Neural progenitor cell (in vitro differentiated cells): ENCODE results near the gene SPOP. TPM values are rescaled to one million over a fixed set of nuclear protein-coding genes. Genes with fewer than 3 reads are reported as not detected.

Source experiments
- DNase-seq: peaks from one replicate; pipeline ENCODE4 v3.0.0-alpha.2; 2016; ENCODE audit warnings: low spot score
- H2AFZ ChIP-seq: fragments of 200-600 bp; sonication (generic); replicated peaks from 2 replicates; pipeline ENCODE4 v1.6.1; 2016; ENCODE audit warnings: antibody characterized with exemption
- H3F3A ChIP-seq: fragments of 200-600 bp; sonication (generic); 2 replicates; pipeline ENCODE4 v1.6.1; 2016; ENCODE audit warnings: antibody characterized with exemption, low read depth
- H3K27ac ChIP-seq: fragments of 200-600 bp; sonication (generic); 2 replicates; pipeline ENCODE4 v1.5.1; 2016; ENCODE audit warnings: mild to moderate bottlenecking
- H3K27me3 ChIP-seq: fragments of 200-600 bp; sonication (generic); 2 replicates; pipeline ENCODE4 v1.6.1; 2016; ENCODE audit warnings: mild to moderate bottlenecking, moderate library complexity
- H3K36me3 ChIP-seq: fragments of 200-600 bp; sonication (generic); 2 replicates; pipeline ENCODE4 v1.5.1; 2016
- H3K4me1 ChIP-seq: fragments of 200-600 bp; sonication (generic); 2 replicates; pipeline ENCODE4 v1.6.1; 2016; ENCODE audit warnings: mixed run types
- H3K4me2 ChIP-seq: fragments of 200-600 bp; sonication (generic); 2 replicates; pipeline ENCODE4 v1.6.1; 2016
- H3K4me3 ChIP-seq: fragments of 200-600 bp; sonication (generic); 2 replicates; pipeline ENCODE4 v1.5.1; 2016
- H3K79me2 ChIP-seq: fragments of 200-600 bp; sonication (generic); 2 replicates; pipeline ENCODE4 v1.6.1; 2016; ENCODE audit warnings: low read depth
- H3K9ac ChIP-seq: fragments of 200-600 bp; sonication (generic); 2 replicates; pipeline ENCODE4 v1.6.1; 2016
- H3K9me3 ChIP-seq: fragments of 200-600 bp; sonication (generic); 2 replicates; pipeline ENCODE4 v1.5.1; 2016; ENCODE audit warnings: low read depth
- H4K20me1 ChIP-seq: fragments of 200-600 bp; sonication (generic); 2 replicates; pipeline ENCODE4 v1.6.1; 2016; ENCODE audit warnings: low read depth
- H3K27ac Mint-ChIP-seq: 3 replicates; pipeline ENCODE4 v1.8.0; 2021; ENCODE audit warnings: mixed read lengths
- H3K27me3 Mint-ChIP-seq: 2 replicates; pipeline ENCODE4 v1.8.0; 2022; ENCODE audit warnings: low read depth, mild to moderate bottlenecking, inconsistent platforms, moderate library complexity, mixed read lengths; ENCODE audit not compliant: insufficient read depth
- H3K36me3 Mint-ChIP-seq: 3 replicates; pipeline ENCODE4 v1.8.0; 2021; ENCODE audit warnings: mixed read lengths
- H3K4me1 Mint-ChIP-seq: 3 replicates; pipeline ENCODE4 v1.8.0; 2021; ENCODE audit warnings: mixed read lengths
- H3K4me3 Mint-ChIP-seq: 3 replicates; pipeline ENCODE4 v1.8.0; 2021; ENCODE audit warnings: mild to moderate bottlenecking, moderate library complexity, mixed read lengths
- H3K9me3 Mint-ChIP-seq: 3 replicates; pipeline ENCODE4 v1.8.0; 2020; ENCODE audit warnings: mixed read lengths
- CTCF ChIP-seq: fragments of 200-600 bp; sonication (generic); IDR thresholded peaks from 2 replicates; pipeline ENCODE4 v1.5.1; 2017; ENCODE audit warnings: antibody characterized with exemption, mild to moderate bottlenecking
- EZH2 ChIP-seq: fragments of 200-600 bp; sonication (generic); IDR thresholded peaks from 2 replicates; pipeline ENCODE4 v1.6.1; 2017; ENCODE audit warnings: antibody characterized with exemption, mild to moderate bottlenecking, moderate library complexity
- EZH2phosphoT487 ChIP-seq: fragments of 200-600 bp; sonication (generic); IDR thresholded peaks from 2 replicates; pipeline ENCODE4 v1.6.1; 2017; ENCODE audit warnings: antibody characterized with exemption
- total RNA-seq: library from RNA; depleted of rRNA; stranded (reverse); fragments of >200 nt; gene quantifications from 2 replicates; pipeline ENCODE4 v1.2.3, GENCODE V29; 2015; ENCODE audit warnings: low replicate concordance

The SPOP gene
- total RNA-seq, 1 donor from 2014 or later = 40.3 TPM

GRCh38 chr17:49616601-49617131, 61.2 kb downstream of the SPOP start:
- no peak overlapping the region for H3K9ac ChIP-seq
- H3K36me3 Mint-ChIP-seq = peaks cover 24% of the 10 kb centered on the region
- no peak overlapping the region for H2AFZ ChIP-seq
- no peak overlapping the region for H3K4me3 Mint-ChIP-seq
- no peaks in the 10 kb centered on the region for H3K9me3 ChIP-seq
- H3K27me3 Mint-ChIP-seq = no peaks in the 10 kb centered on the region
- DNase-seq = no peak
- no peak for TF ChIP-seq CTCF
- TF ChIP-seq EZH2phosphoT487 = no peak
- no peak for TF ChIP-seq EZH2
- H3K4me1 ChIP-seq = no peaks in the 10 kb centered on the region
- no peaks in the 10 kb centered on the region for H3K27me3 ChIP-seq
- H3K4me3 ChIP-seq = no peak overlapping the region
- H3K36me3 ChIP-seq = no peaks in the 10 kb centered on the region
- no peak overlapping the region for H3K27ac Mint-ChIP-seq
- no peak overlapping the region for H3K4me2 ChIP-seq
- no peaks in the 10 kb centered on the region for H3K9me3 Mint-ChIP-seq
- H3F3A ChIP-seq = no peaks in the 10 kb centered on the region
- H4K20me1 ChIP-seq = peaks cover 17% of the 10 kb centered on the region
- H3K27ac ChIP-seq = no peak overlapping the region
- H3K79me2 ChIP-seq = peaks cover 7% of the 10 kb centered on the region
- no peaks in the 10 kb centered on the region for H3K4me1 Mint-ChIP-seq

GRCh38 chr17:49616086-49616485, 61.8 kb downstream of the SPOP start:
- peak; percentile 21 for DNase-seq
- no peak overlapping the region for H3K4me3 ChIP-seq
- H3K27me3 ChIP-seq = no peaks in the 10 kb centered on the region
- H4K20me1 ChIP-seq = peaks cover 17% of the 10 kb centered on the region
- Mint-ChIP-seq H3K36me3 (peaks cover 25% of the 10 kb centered on the region), H3K4me1 (no peaks in the 10 kb centered on the region), H3K27ac (no peak overlapping the region), H3K4me3 (no peak overlapping the region), H3K9me3 (no peaks in the 10 kb centered on the region), H3K27me3 (no peaks in the 10 kb centered on the region)
- TF ChIP-seq EZH2 (no peak), EZH2phosphoT487 (no peak), CTCF (peak; percentile 37)
- no peaks in the 10 kb centered on the region for H3K4me1 ChIP-seq
- H3K9ac ChIP-seq = no peak overlapping the region
- no peaks in the 10 kb centered on the region for H3F3A ChIP-seq
- H3K27ac ChIP-seq = no peak overlapping the region
- H3K79me2 ChIP-seq = peaks cover 7% of the 10 kb centered on the region
- no peaks in the 10 kb centered on the region for H3K9me3 ChIP-seq
- no peaks in the 10 kb centered on the region for H3K36me3 ChIP-seq
- H3K4me2 ChIP-seq = no peak overlapping the region
- H2AFZ ChIP-seq = no peak overlapping the region

GRCh38 chr17:49613182-49613800, 64.6 kb downstream of the SPOP start:
- Mint-ChIP-seq H3K27me3 (no peaks in the 10 kb centered on the region), H3K9me3 (no peaks in the 10 kb centered on the region), H3K4me1 (no peaks in the 10 kb centered on the region), H3K27ac (no peak overlapping the region), H3K4me3 (no peak overlapping the region), H3K36me3 (peaks cover 20% of the 10 kb centered on the region)
- H4K20me1 ChIP-seq = peaks cover 17% of the 10 kb centered on the region
- H3K4me2 ChIP-seq = no peak overlapping the region
- H3K27me3 ChIP-seq = no peaks in the 10 kb centered on the region
- no peak overlapping the region for H3K4me3 ChIP-seq
- H3K9ac ChIP-seq = no peak overlapping the region
- no peaks in the 10 kb centered on the region for H3K9me3 ChIP-seq
- no peaks in the 10 kb centered on the region for H3F3A ChIP-seq
- H3K4me1 ChIP-seq = no peaks in the 10 kb centered on the region
- TF ChIP-seq CTCF (no peak), EZH2phosphoT487 (no peak), EZH2 (no peak)
- no peaks in the 10 kb centered on the region for H3K36me3 ChIP-seq
- no peak for DNase-seq
- H2AFZ ChIP-seq = no peak overlapping the region
- H3K27ac ChIP-seq = no peak overlapping the region
- H3K79me2 ChIP-seq = peaks cover 7% of the 10 kb centered on the region
